Measurements from ENCODE around the gene SKA3. TPM values are rescaled to one million over a fixed set of nuclear protein-coding genes. Genes with fewer than 3 reads are reported as not detected.
"Not testable (repeated sequence)": the region's sequence is repeated elsewhere in the genome, so short reads cannot be mapped to it uniquely, and the experiment has no call there.

Gene SKA3
- total RNA-seq, 1 donor from 2014 or later, result 32.4 TPM

DNA sequence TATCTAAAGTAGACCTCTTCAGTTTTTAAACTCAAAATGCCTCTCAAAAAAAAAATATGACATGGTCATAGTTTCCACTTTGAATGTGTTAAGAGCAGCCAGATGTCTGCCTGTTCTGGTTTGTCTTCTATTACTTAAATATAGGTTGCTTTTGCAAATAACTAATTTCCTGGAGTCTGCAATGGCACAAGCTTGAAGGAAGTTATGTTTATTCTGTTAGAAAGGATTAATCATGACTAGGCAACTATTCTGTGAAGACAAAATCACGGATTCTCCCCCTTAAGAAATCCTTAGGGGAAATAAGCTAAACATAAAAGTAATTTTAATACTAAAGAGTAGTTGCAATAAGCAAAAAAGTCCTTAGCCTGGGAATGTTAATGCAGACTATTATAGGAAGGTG lies 26.3 kb downstream of the SKA3 start:
- intact Hi-C loops (cut with micrococcal nuclease), result loop anchor here (1.0 kb wide), 1 partner anchor 8 kb away; no protein-coding TSS in a partner anchor
- no peak overlapping the region for H3K4me3 Mint-ChIP-seq
- H3K36me3 Mint-ChIP-seq (ENCODE audit: low read depth), result peaks cover 38% of the 10 kb centered on the region
- DNase-seq (ENCODE audit: low spot score), result no peak
- H3K27ac Mint-ChIP-seq, result no peak overlapping the region
- no peaks in the 10 kb centered on the region for H3K27me3 Mint-ChIP-seq (ENCODE audit: insufficient read depth)
- H3K4me1 Mint-ChIP-seq (ENCODE audit: low read depth), result no peaks in the 10 kb centered on the region
- H3K9me3 Mint-ChIP-seq, result no peaks in the 10 kb centered on the region

DNA sequence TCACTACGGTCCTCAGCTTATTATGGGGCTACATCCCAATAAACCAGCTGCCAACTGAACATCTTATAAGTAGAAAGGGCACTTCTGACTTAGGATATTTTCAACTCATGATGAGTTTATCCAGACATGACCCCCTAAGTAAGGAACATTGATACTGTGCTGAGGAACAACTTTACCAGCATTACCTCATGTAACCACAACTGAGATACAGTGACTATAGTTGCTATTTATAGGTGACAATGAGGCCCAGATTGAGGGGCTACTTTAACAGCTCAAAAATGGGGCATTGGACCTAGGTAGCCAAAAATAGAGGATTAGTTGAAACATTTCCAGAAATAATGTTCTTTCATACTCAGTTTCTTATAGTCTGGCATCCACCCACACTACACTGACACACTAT lies 26.8 kb downstream of the SKA3 start:
- no peak for DNase-seq (ENCODE audit: low spot score)
- no peaks in the 10 kb centered on the region for H3K4me1 Mint-ChIP-seq (ENCODE audit: low read depth)
- H3K27ac Mint-ChIP-seq, result no peak overlapping the region
- intact Hi-C loops (cut with micrococcal nuclease), result no loop called here
- H3K36me3 Mint-ChIP-seq (ENCODE audit: low read depth), result peaks cover 38% of the 10 kb centered on the region
- H3K9me3 Mint-ChIP-seq, result no peaks in the 10 kb centered on the region
- no peak overlapping the region for H3K4me3 Mint-ChIP-seq
- no peaks in the 10 kb centered on the region for H3K27me3 Mint-ChIP-seq (ENCODE audit: insufficient read depth)

- Mint-ChIP-seq H3K27ac (no peak overlapping the region), H3K36me3 (ENCODE audit: low read depth) (peaks cover 40% of the 10 kb centered on the region)
Measured at GRCh38 chr13:21148557-21149258, 27.6 kb downstream of the SKA3 start.

DNA sequence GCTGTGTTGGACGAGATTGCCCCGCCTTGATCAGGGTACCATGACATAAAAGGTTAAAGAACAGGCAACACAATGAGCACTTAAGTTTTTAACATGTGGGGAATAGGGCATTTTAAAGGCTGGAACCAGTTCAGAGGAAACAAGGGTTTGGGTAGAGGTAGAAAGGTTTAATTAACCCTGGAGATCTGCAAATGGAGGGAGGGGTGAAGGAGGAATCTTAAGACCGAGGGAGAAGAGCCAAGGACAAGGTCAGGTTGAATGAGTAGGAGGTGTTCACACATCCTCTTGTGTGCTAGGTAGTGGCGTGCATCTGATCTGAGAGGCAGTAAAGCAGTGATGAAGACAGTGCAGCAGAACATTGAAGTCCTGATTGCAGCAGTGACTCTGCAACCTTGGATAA lies 28.5 kb downstream of the SKA3 start:
- DNase-seq (ENCODE audit: low spot score), result no peak
- Mint-ChIP-seq H3K27ac (no peak overlapping the region), H3K4me3 (no peak overlapping the region), H3K36me3 (ENCODE audit: low read depth) (peaks cover 44% of the 10 kb centered on the region), H3K9me3 (no peaks in the 10 kb centered on the region), H3K27me3 (ENCODE audit: insufficient read depth) (no peaks in the 10 kb centered on the region), H3K4me1 (ENCODE audit: low read depth) (peaks cover 11% of the 10 kb centered on the region)
- intact Hi-C loops (cut with micrococcal nuclease), result no loop called here

More at GRCh38 chr13:21148557-21149258, 27.6 kb downstream of the SKA3 start:
- Mint-ChIP-seq H3K4me1 (ENCODE audit: low read depth) (peaks cover 3% of the 10 kb centered on the region), H3K9me3 (no peaks in the 10 kb centered on the region), H3K4me3 (no peak overlapping the region), H3K27me3 (ENCODE audit: insufficient read depth) (no peaks in the 10 kb centered on the region)
- intact Hi-C loops (cut with micrococcal nuclease), result no loop called here
- no peak for DNase-seq (ENCODE audit: low spot score)

DNA sequence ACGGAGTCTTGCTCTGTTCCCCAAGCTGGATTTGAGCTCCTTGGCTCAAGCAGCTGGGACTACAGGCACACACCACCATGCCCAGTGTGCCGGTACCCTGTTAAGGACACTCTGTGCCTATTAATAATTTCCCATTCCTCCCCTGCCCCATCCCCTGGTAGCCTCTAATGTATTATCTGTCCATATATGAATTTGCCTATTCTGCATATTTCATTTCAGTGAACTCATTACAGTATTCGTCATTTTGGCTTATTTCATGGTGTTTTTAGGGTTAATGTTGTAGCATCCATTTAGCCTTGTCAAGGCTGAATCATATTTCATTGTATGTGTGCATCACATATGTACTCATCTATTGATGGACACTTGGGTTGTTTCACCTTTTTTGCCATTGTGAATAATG lies 33.6 kb downstream of the SKA3 start:
- H3K36me3 Mint-ChIP-seq (ENCODE audit: low read depth), result peaks cover 45% of the 10 kb centered on the region
- H3K4me3 Mint-ChIP-seq, result peak overlapping the region; percentile 81
- no peak for DNase-seq (ENCODE audit: low spot score)

GRCh38 chr13:21139374-21139773 lies 37.0 kb downstream of the SKA3 start:
- peak overlapping the region; percentile 99 for H3K27ac Mint-ChIP-seq
- intact Hi-C loops (cut with micrococcal nuclease), result no loop called here
- H3K27me3 Mint-ChIP-seq (ENCODE audit: insufficient read depth), result peaks cover 10% of the 10 kb centered on the region
- peaks cover 22% of the 10 kb centered on the region for H3K36me3 Mint-ChIP-seq (ENCODE audit: low read depth)
- H3K4me3 Mint-ChIP-seq, result peak overlapping the region; percentile 99
- peaks cover 29% of the 10 kb centered on the region for H3K4me1 Mint-ChIP-seq (ENCODE audit: low read depth)
- H3K9me3 Mint-ChIP-seq, result no peaks in the 10 kb centered on the region
- no peak for DNase-seq (ENCODE audit: low spot score)

More for the DNA sequence above, 33.6 kb downstream of the SKA3 start:
- H3K4me1 Mint-ChIP-seq (ENCODE audit: low read depth), result peaks cover 29% of the 10 kb centered on the region
- H3K9me3 Mint-ChIP-seq, result no peaks in the 10 kb centered on the region
- peak overlapping the region; percentile 48 for H3K27ac Mint-ChIP-seq
- no peaks in the 10 kb centered on the region for H3K27me3 Mint-ChIP-seq (ENCODE audit: insufficient read depth)
- intact Hi-C loops (cut with micrococcal nuclease), result loop anchor here (1.0 kb wide), 1 partner anchor 8 kb away; no protein-coding TSS in a partner anchor

DNA sequence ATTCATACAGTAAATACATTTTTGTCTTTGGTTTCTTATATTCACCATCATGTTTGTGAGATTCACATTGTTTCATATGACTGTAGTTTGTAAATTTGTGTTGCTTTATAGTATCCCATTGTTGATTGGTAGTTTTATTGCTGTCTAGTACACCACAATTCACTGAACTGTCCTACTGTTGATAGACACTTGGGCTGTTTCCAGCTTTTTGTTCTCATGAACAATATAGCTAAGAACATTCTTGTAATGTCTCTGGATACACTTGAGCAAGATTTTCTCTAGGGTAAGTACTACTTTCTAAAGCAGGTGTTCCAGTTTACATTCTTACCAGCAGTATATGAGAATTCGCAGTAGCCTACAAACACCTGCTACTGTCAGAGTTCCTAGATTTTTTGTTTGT lies 37.8 kb downstream of the SKA3 start:
- intact Hi-C loops (cut with micrococcal nuclease), result no loop called here
- H3K27me3 Mint-ChIP-seq (ENCODE audit: insufficient read depth), result peaks cover 10% of the 10 kb centered on the region
- H3K4me1 Mint-ChIP-seq (ENCODE audit: low read depth), result peaks cover 25% of the 10 kb centered on the region
- H3K4me3 Mint-ChIP-seq, result peak overlapping the region; percentile 74
- no peak for DNase-seq (ENCODE audit: low spot score)
- peaks cover 18% of the 10 kb centered on the region for H3K36me3 Mint-ChIP-seq (ENCODE audit: low read depth)
- H3K27ac Mint-ChIP-seq, result peak overlapping the region; percentile 29
- H3K9me3 Mint-ChIP-seq, result no peaks in the 10 kb centered on the region

GRCh38 chr13:21137696-21138095 lies 38.7 kb downstream of the SKA3 start:
- Mint-ChIP-seq H3K9me3 (no peaks in the 10 kb centered on the region), H3K27me3 (ENCODE audit: insufficient read depth) (peaks cover 15% of the 10 kb centered on the region), H3K4me1 (ENCODE audit: low read depth) (peaks cover 17% of the 10 kb centered on the region), H3K36me3 (ENCODE audit: low read depth) (peaks cover 11% of the 10 kb centered on the region), H3K27ac (no peak overlapping the region), H3K4me3 (no peak overlapping the region)
- intact Hi-C loops (cut with micrococcal nuclease), result no loop called here
- DNase-seq (ENCODE audit: low spot score), result no peak

DNA sequence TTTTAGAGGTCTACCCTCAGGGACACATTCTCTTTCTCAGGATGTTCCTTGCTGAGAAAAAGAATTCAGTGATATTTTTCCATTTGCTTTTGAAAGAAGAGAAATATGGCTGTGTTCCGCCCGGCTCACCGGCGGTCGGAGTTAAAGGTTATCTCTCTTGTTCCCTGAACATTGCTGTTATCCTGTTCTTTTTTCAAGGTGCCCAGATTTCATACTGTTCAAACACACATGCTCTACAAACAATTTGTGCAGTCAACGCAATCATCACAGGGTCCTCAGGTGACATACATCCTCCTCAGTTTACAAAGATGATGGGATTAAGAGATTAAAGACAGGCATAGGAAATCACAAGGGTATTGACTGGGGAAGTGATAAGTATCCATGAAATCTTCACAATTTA lies 40.5 kb downstream of the SKA3 start:
- H3K27me3 Mint-ChIP-seq (ENCODE audit: insufficient read depth), result peaks cover 15% of the 10 kb centered on the region
- H3K27ac Mint-ChIP-seq; H3K9me3 Mint-ChIP-seq; H3K4me3 Mint-ChIP-seq; H3K36me3 Mint-ChIP-seq (ENCODE audit: low read depth); H3K4me1 Mint-ChIP-seq (ENCODE audit: low read depth); DNase-seq (ENCODE audit: low spot score); intact Hi-C loops (cut with micrococcal nuclease): not testable (repeated sequence)

GRCh38 chr13:21134475-21134874 lies 41.9 kb downstream of the SKA3 start:
- Mint-ChIP-seq H3K27ac (no peak overlapping the region), H3K27me3 (ENCODE audit: insufficient read depth) (peaks cover 15% of the 10 kb centered on the region), H3K4me1 (ENCODE audit: low read depth) (peaks cover 2% of the 10 kb centered on the region), H3K4me3 (no peak overlapping the region), H3K36me3 (ENCODE audit: low read depth) (no peaks in the 10 kb centered on the region), H3K9me3 (no peaks in the 10 kb centered on the region)
- no peak for DNase-seq (ENCODE audit: low spot score)
- intact Hi-C loops (cut with micrococcal nuclease), result loop anchor here (1.0 kb wide), 1 partner anchor 191 kb away; no protein-coding TSS in a partner anchor

GRCh38 chr13:21133077-21133476 lies 43.3 kb downstream of the SKA3 start:
- no peak for DNase-seq (ENCODE audit: low spot score)
- Mint-ChIP-seq H3K9me3 (no peaks in the 10 kb centered on the region), H3K27me3 (ENCODE audit: insufficient read depth) (peaks cover 15% of the 10 kb centered on the region), H3K4me1 (ENCODE audit: low read depth) (no peaks in the 10 kb centered on the region), H3K4me3 (no peak overlapping the region), H3K36me3 (ENCODE audit: low read depth) (no peaks in the 10 kb centered on the region), H3K27ac (no peak overlapping the region)
- intact Hi-C loops (cut with micrococcal nuclease), result no loop called here

DNA sequence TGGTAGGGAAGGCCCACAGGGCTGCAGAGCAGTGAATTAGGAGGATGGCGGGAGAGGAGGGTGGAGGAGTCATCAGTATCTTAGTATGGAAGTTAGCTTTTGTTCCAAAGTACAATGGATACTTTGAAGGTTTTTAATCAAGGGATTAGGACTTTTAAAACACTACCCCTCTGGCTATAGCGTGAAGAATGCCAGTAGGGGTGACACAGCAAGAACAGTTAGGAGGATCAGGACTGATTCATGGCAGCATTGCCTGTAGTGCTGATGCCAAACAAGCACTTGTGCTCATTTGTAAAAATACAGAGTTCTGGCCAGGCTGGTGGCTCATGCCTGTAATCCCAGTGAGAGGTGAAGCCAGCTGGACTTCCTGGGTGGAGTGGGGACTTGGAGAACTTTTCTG lies 46.2 kb downstream of the SKA3 start:
- Mint-ChIP-seq H3K9me3 (no peaks in the 10 kb centered on the region), H3K27ac (no peak overlapping the region), H3K36me3 (ENCODE audit: low read depth) (no peaks in the 10 kb centered on the region), H3K4me1 (ENCODE audit: low read depth) (no peaks in the 10 kb centered on the region), H3K27me3 (ENCODE audit: insufficient read depth) (peaks cover 7% of the 10 kb centered on the region), H3K4me3 (no peak overlapping the region)
- intact Hi-C loops (cut with micrococcal nuclease), result no loop called here
- DNase-seq (ENCODE audit: low spot score), result no peak

DNA sequence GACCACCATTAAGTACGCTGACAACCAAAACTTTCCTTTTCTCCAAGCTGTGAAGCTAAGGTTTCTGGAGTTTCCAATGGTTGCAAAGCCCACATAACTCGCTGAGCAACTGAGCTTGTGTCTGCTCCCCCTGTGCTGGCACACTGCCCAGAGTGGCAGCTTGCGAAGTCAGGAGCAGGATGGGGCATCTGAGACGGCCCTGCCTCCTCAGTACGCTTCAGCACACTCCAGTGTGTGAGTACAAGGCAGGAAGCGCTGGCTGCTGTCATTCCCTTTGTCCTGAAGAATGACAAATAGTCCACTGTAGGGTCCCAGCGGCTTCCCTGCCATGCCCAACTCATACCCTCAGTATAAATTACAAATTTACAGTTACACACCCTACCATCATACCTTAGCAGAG lies 51.5 kb downstream of the SKA3 start:
- no peak overlapping the region for H3K27ac Mint-ChIP-seq
- H3K4me3 Mint-ChIP-seq, result no peak overlapping the region
- intact Hi-C loops (cut with micrococcal nuclease), result no loop called here
- no peaks in the 10 kb centered on the region for H3K4me1 Mint-ChIP-seq (ENCODE audit: low read depth)
- DNase-seq (ENCODE audit: low spot score), result no peak
- H3K9me3 Mint-ChIP-seq, result no peaks in the 10 kb centered on the region
- H3K27me3 Mint-ChIP-seq (ENCODE audit: insufficient read depth), result peaks cover 2% of the 10 kb centered on the region
- no peaks in the 10 kb centered on the region for H3K36me3 Mint-ChIP-seq (ENCODE audit: low read depth)

GRCh38 chr13:21123956-21124355 lies 52.4 kb downstream of the SKA3 start:
- Mint-ChIP-seq H3K27ac (no peak overlapping the region), H3K4me3 (no peak overlapping the region), H3K9me3 (no peaks in the 10 kb centered on the region), H3K36me3 (ENCODE audit: low read depth) (no peaks in the 10 kb centered on the region), H3K27me3 (ENCODE audit: insufficient read depth) (peaks cover 2% of the 10 kb centered on the region), H3K4me1 (ENCODE audit: low read depth) (no peaks in the 10 kb centered on the region)
- DNase-seq (ENCODE audit: low spot score), result no peak
- intact Hi-C loops (cut with micrococcal nuclease), result no loop called here

All from activated T-helper 1 cell treated with anti-CD3 and anti-CD28 coated beads, Interleukin-12 subunit alpha, Interleukin-12 subunit beta, Interleukin-2, Interleukin-4 antibody, amounts not matched to agents 30 ng/mL and 10 ng/mL and 1 ng/mL, durations not matched to agents 14 hours and 24 hours and 36 hours (primary cell).